ENCODE measurements around the gene CHN1. TPM values are rescaled to one million over a fixed set of nuclear protein-coding genes. Genes with fewer than 3 reads are reported as not detected.

Gene CHN1
- total RNA-seq, 2 donors from 2014 or later = 2.9 to 3.3 TPM

Other genes starting within 250 kb of the CHN1 start
- not detected for gene CHRNA1, start 240.9 kb downstream of the CHN1 start, total RNA-seq
- gene ATF2, start 162.8 kb upstream of the CHN1 start, total RNA-seq = 10 to 100 TPM; 61.3 to 77.3 TPM
- 100 to 1,000 TPM; 317 to 414 TPM for gene ATP5MC3, start 176.3 kb upstream of the CHN1 start, total RNA-seq